ENCODE measurements around the gene TMEM25.

- no peak for TF ChIP-seq CTCF (conservative IDR thresholded peaks at IDR 0.05 in 1 of 2, IDR thresholded peaks at IDR 0.05 in 1 of 2; ENCODE audit: low read depth in 1 of 2, low read length in 2 of 2)
- no peak for TF ChIP-seq EZH2 (IDR thresholded peaks at IDR 0.05; ENCODE audit: low read length, missing control alignments)
Observed at GRCh38 chr11:118581057-118581456, 50.1 kb downstream of the TMEM25 start.
